Measurements from ENCODE around the gene ADGRB3.

The ADGRB3 gene

DNA sequence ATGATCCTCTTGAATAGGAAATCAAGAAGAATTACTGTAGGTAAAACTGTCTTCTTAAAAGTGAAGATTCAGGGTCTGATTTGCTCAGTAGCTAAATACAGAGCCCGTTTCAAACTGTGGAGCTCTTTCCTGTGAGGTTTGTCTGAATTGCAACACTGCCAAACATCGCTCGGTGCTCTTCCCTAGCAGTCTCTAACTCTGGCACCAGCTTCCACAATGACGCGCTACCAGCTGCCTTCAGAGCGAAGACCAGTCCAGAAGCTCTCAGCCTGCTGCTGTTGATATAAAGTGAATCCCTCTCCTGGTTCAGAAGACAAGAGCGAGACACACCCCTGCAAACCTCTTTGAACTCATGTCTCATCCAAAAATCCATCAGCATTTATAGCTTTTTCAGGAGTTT, 714.7 kb downstream of the ADGRB3 start:
- Histone ChIP-seq H2BK5ac (ENCODE audit: low read depth, low read length, poor library complexity, severe bottlenecking) (no peak overlapping the region), H2AK5ac (ENCODE audit: low read length, severe bottlenecking) (no peak overlapping the region), H3K4me1 (ENCODE audit: control insufficient read depth, insufficient read depth, low read depth, low read length) (no peaks in the 10 kb centered on the region), H2BK15ac (ENCODE audit: low read depth, poor library complexity, severe bottlenecking) (no peak overlapping the region), H3K4me3 (ENCODE audit: insufficient read depth in 1 of 2, low read depth in 1 of 2, low read length in 2 of 2) (no peak overlapping the region), H3K18ac (ENCODE audit: low read depth in 1 of 2, low read length in 2 of 2) (no peak overlapping the region), H3K9ac (ENCODE audit: low read length) (no peak overlapping the region), H2BK120ac (ENCODE audit: low read depth, low read length) (no peak overlapping the region), H3K27ac (ENCODE audit: low read length, poor library complexity, severe bottlenecking) (no peak overlapping the region), H3K9me3 (ENCODE audit: control insufficient read depth, low read length) (no peaks in the 10 kb centered on the region), H3K23ac (ENCODE audit: low read length in 2 of 2) (no peak overlapping the region), H3K4me2 (ENCODE audit: low read length, poor library complexity, severe bottlenecking) (no peak overlapping the region), H3K36me3 (ENCODE audit: control insufficient read depth in 1 of 2, insufficient read depth in 2 of 2, low read depth in 1 of 2, low read length in 2 of 2) (no peaks in the 10 kb centered on the region), H2AFZ (ENCODE audit: low read depth, low read length) (no peak overlapping the region), H2BK12ac (ENCODE audit: low read length in 2 of 2) (no peak overlapping the region), H3K27me3 (ENCODE audit: control insufficient read depth in 1 of 2, insufficient read depth in 1 of 2, low read length in 2 of 2) (no peaks in the 10 kb centered on the region), H3K14ac (ENCODE audit: low read length in 2 of 2) (no peak overlapping the region), H4K8ac (ENCODE audit: low read length) (no peak overlapping the region), H3K79me1 (replicated peaks; ENCODE audit: low read length, poor library complexity, severe bottlenecking) (no peaks in the 10 kb centered on the region), H3K4ac (ENCODE audit: low read depth in 1 of 2, low read length in 2 of 2) (no peak overlapping the region), H4K91ac (ENCODE audit: low read length) (no peak overlapping the region)
- DNase-seq, result no peak
- WGBS, result 87% methylated on average over 7 of the region's 7 CpGs

DNA sequence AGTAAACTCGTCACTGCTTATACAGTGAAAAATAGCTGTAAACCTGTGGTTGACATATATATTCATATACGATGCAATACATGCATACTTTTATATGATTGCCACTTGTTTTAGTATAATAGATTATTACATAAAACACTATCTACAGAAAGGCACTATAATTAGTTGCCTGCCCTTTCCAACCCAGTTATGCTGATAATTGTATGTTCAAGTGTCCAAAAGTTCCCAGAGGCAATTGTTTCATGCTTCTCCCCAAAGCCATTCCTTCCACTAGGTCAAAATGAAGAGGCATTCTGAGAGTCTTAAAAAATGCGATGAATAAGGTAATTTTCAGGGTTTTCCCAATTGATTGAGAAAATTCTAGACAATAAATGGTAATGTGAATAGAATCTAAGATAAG, 727.1 kb downstream of the ADGRB3 start:
- Histone ChIP-seq H3K14ac (ENCODE audit: low read length in 2 of 2) (no peak overlapping the region), H3K4me2 (ENCODE audit: low read length, poor library complexity, severe bottlenecking) (no peak overlapping the region), H3K27me3 (ENCODE audit: control insufficient read depth in 1 of 2, insufficient read depth in 1 of 2, low read length in 2 of 2) (no peaks in the 10 kb centered on the region), H3K4me3 (ENCODE audit: insufficient read depth in 1 of 2, low read depth in 1 of 2, low read length in 2 of 2) (no peak overlapping the region), H2BK5ac (ENCODE audit: low read depth, low read length, poor library complexity, severe bottlenecking) (no peak overlapping the region), H2BK12ac (ENCODE audit: low read length in 2 of 2) (no peak overlapping the region), H2BK120ac (ENCODE audit: low read depth, low read length) (no peak overlapping the region), H2BK15ac (ENCODE audit: low read depth, poor library complexity, severe bottlenecking) (no peak overlapping the region), H3K79me1 (replicated peaks; ENCODE audit: low read length, poor library complexity, severe bottlenecking) (no peaks in the 10 kb centered on the region), H3K9me3 (ENCODE audit: control insufficient read depth, low read length) (no peaks in the 10 kb centered on the region), H3K9ac (ENCODE audit: low read length) (no peak overlapping the region), H2AFZ (ENCODE audit: low read depth, low read length) (no peak overlapping the region), H3K36me3 (ENCODE audit: control insufficient read depth in 1 of 2, insufficient read depth in 2 of 2, low read depth in 1 of 2, low read length in 2 of 2) (no peaks in the 10 kb centered on the region), H3K4ac (ENCODE audit: low read depth in 1 of 2, low read length in 2 of 2) (no peak overlapping the region), H3K23ac (ENCODE audit: low read length in 2 of 2) (no peak overlapping the region), H4K91ac (ENCODE audit: low read length) (no peak overlapping the region), H2AK5ac (ENCODE audit: low read length, severe bottlenecking) (no peak overlapping the region), H3K4me1 (ENCODE audit: control insufficient read depth, insufficient read depth, low read depth, low read length) (no peaks in the 10 kb centered on the region), H3K18ac (ENCODE audit: low read depth in 1 of 2, low read length in 2 of 2) (no peak overlapping the region), H4K8ac (ENCODE audit: low read length) (no peak overlapping the region), H3K27ac (ENCODE audit: low read length, poor library complexity, severe bottlenecking) (no peak overlapping the region)
- 100% methylated on average over 1 of the region's 3 CpGs for WGBS
- DNase-seq, result no peak

DNA sequence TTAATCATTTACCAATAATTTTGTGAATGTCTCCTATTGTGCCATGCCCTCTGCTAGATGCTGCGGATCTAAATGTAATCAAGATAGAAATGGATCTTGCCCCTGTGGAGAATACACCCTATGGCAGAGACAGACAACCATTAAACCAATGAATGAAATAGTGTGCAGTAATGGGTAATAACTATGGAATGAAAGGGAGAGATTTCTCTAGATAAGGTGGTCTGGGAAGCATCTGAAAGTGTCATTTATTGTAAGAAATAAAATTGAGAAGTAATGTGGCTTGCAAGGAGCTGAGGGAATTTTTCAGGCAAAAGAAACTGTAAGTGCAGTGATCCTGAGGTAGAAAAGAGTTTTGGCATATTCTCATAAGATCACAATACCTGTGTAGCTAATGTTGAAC, 731.7 kb downstream of the ADGRB3 start:
- Histone ChIP-seq H3K4me1 (ENCODE audit: control insufficient read depth, insufficient read depth, low read depth, low read length) (no peaks in the 10 kb centered on the region), H3K4me2 (ENCODE audit: low read length, poor library complexity, severe bottlenecking) (no peak overlapping the region), H3K23ac (ENCODE audit: low read length in 2 of 2) (no peak overlapping the region), H3K9me3 (ENCODE audit: control insufficient read depth, low read length) (no peaks in the 10 kb centered on the region), H3K27ac (ENCODE audit: low read length, poor library complexity, severe bottlenecking) (no peak overlapping the region), H3K79me1 (replicated peaks; ENCODE audit: low read length, poor library complexity, severe bottlenecking) (no peaks in the 10 kb centered on the region), H3K18ac (ENCODE audit: low read depth in 1 of 2, low read length in 2 of 2) (no peak overlapping the region), H2AFZ (ENCODE audit: low read depth, low read length) (no peak overlapping the region), H2BK15ac (ENCODE audit: low read depth, poor library complexity, severe bottlenecking) (no peak overlapping the region), H4K8ac (ENCODE audit: low read length) (no peak overlapping the region), H2BK12ac (ENCODE audit: low read length in 2 of 2) (no peak overlapping the region), H2BK5ac (ENCODE audit: low read depth, low read length, poor library complexity, severe bottlenecking) (no peak overlapping the region), H3K14ac (ENCODE audit: low read length in 2 of 2) (no peak overlapping the region), H3K4ac (ENCODE audit: low read depth in 1 of 2, low read length in 2 of 2) (no peak overlapping the region), H3K27me3 (ENCODE audit: control insufficient read depth in 1 of 2, insufficient read depth in 1 of 2, low read length in 2 of 2) (no peaks in the 10 kb centered on the region), H2BK120ac (ENCODE audit: low read depth, low read length) (no peak overlapping the region), H3K4me3 (ENCODE audit: insufficient read depth in 1 of 2, low read depth in 1 of 2, low read length in 2 of 2) (no peak overlapping the region), H2AK5ac (ENCODE audit: low read length, severe bottlenecking) (no peak overlapping the region), H4K91ac (ENCODE audit: low read length) (no peak overlapping the region), H3K36me3 (ENCODE audit: control insufficient read depth in 1 of 2, insufficient read depth in 2 of 2, low read depth in 1 of 2, low read length in 2 of 2) (no peaks in the 10 kb centered on the region), H3K9ac (ENCODE audit: low read length) (no peak overlapping the region)
- 100% methylated on average over 1 of the region's 1 CpG for WGBS
- no peak for DNase-seq

DNA sequence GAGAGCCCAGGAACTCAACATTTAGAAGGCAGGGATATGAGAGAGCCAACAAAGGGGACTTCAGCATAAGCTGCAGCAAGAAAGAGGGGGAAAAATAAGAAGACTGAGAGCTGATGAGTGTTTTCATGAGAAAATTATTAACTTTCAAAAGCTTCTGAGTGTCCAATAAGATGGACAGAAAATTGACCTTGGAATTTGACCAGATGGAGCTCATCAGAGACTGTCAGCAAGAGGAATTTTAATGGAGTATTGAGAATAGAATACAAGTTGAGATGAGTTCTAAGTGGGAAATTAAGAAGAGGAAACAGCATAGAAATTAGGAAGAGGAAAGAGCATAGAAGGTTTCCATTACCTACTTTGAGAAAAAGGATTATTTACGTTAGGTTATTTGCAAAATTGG, 733.5 kb downstream of the ADGRB3 start:
- Histone ChIP-seq H2BK5ac (ENCODE audit: low read depth, low read length, poor library complexity, severe bottlenecking) (no peak overlapping the region), H3K4me2 (ENCODE audit: low read length, poor library complexity, severe bottlenecking) (no peak overlapping the region), H3K79me1 (replicated peaks; ENCODE audit: low read length, poor library complexity, severe bottlenecking) (no peaks in the 10 kb centered on the region), H2BK120ac (ENCODE audit: low read depth, low read length) (no peak overlapping the region), H3K9ac (ENCODE audit: low read length) (no peak overlapping the region), H3K18ac (ENCODE audit: low read depth in 1 of 2, low read length in 2 of 2) (no peak overlapping the region), H4K8ac (ENCODE audit: low read length) (no peak overlapping the region), H2BK12ac (ENCODE audit: low read length in 2 of 2) (no peak overlapping the region), H2AFZ (ENCODE audit: low read depth, low read length) (no peak overlapping the region), H3K4ac (ENCODE audit: low read depth in 1 of 2, low read length in 2 of 2) (no peak overlapping the region), H3K23ac (ENCODE audit: low read length in 2 of 2) (no peak overlapping the region), H3K4me3 (ENCODE audit: insufficient read depth in 1 of 2, low read depth in 1 of 2, low read length in 2 of 2) (no peak overlapping the region), H3K27me3 (ENCODE audit: control insufficient read depth in 1 of 2, insufficient read depth in 1 of 2, low read length in 2 of 2) (no peaks in the 10 kb centered on the region), H3K9me3 (ENCODE audit: control insufficient read depth, low read length) (no peaks in the 10 kb centered on the region), H2AK5ac (ENCODE audit: low read length, severe bottlenecking) (no peak overlapping the region), H4K91ac (ENCODE audit: low read length) (no peak overlapping the region), H3K14ac (ENCODE audit: low read length in 2 of 2) (no peak overlapping the region), H3K27ac (ENCODE audit: low read length, poor library complexity, severe bottlenecking) (no peak overlapping the region), H3K36me3 (ENCODE audit: control insufficient read depth in 1 of 2, insufficient read depth in 2 of 2, low read depth in 1 of 2, low read length in 2 of 2) (no peaks in the 10 kb centered on the region), H2BK15ac (ENCODE audit: low read depth, poor library complexity, severe bottlenecking) (no peak overlapping the region), H3K4me1 (ENCODE audit: control insufficient read depth, insufficient read depth, low read depth, low read length) (no peaks in the 10 kb centered on the region)
- DNase-seq, result no peak
- WGBS, result no CpG with 5 or more reads among the region's 1 CpG
